HG03175 (cell line): ENCODE results near the gene TGFBR3.
"Not testable (repeated sequence)": the region's sequence is repeated elsewhere in the genome, so short reads cannot be mapped to it uniquely, and the experiment has no call there.

ENCODE experiments used
- ATAC-seq: cut with Tn5 transposase; IDR thresholded peaks from one replicate; pipeline ENCODE4 v1.9.1; 2021; ENCODE audit warnings: mild to moderate bottlenecking, moderate library complexity; ENCODE audit not compliant: unreplicated experiment

The TGFBR3 gene

GRCh38 chr1:91851130-91852010 lies 34.6 kb downstream of the TGFBR3 start:
- no peak for ATAC-seq

- ATAC-seq = no peak
These were observed 35.2 kb downstream of the TGFBR3 start for GRCh38 chr1:91850708-91851107.

- no peak for ATAC-seq
These were observed 38.1 kb downstream of the TGFBR3 start for GRCh38 chr1:91847851-91848250.

GRCh38 chr1:91846639-91847013 lies 39.3 kb downstream of the TGFBR3 start:
- ATAC-seq = no peak

GRCh38 chr1:91846007-91846638 lies 39.8 kb downstream of the TGFBR3 start:
- ATAC-seq = no peak

GRCh38 chr1:91844862-91845528 lies 41.0 kb downstream of the TGFBR3 start:
- no peak for ATAC-seq

- ATAC-seq = no peak
These were observed 42.1 kb downstream of the TGFBR3 start for GRCh38 chr1:91843843-91844242.

GRCh38 chr1:91842563-91842962 lies 43.4 kb downstream of the TGFBR3 start:
- ATAC-seq = no peak

GRCh38 chr1:91842056-91842455 lies 43.9 kb downstream of the TGFBR3 start:
- ATAC-seq = no peak

GRCh38 chr1:91840276-91840675 lies 45.7 kb downstream of the TGFBR3 start:
- ATAC-seq = not testable (repeated sequence)

GRCh38 chr1:91836331-91837040 lies 49.5 kb downstream of the TGFBR3 start:
- ATAC-seq = no peak

- no peak for ATAC-seq
These were observed 50.8 kb downstream of the TGFBR3 start for GRCh38 chr1:91835087-91835521.

GRCh38 chr1:91834549-91834948 lies 51.4 kb downstream of the TGFBR3 start:
- ATAC-seq = not testable (repeated sequence)

- no peak for ATAC-seq
These were observed 52.0 kb downstream of the TGFBR3 start for GRCh38 chr1:91833946-91834345.

- no peak for ATAC-seq
These were observed 54.6 kb downstream of the TGFBR3 start for GRCh38 chr1:91831132-91831930.

- ATAC-seq = no peak
These were observed 55.5 kb downstream of the TGFBR3 start for GRCh38 chr1:91830242-91831131.

GRCh38 chr1:91829293-91830153 lies 56.4 kb downstream of the TGFBR3 start:
- ATAC-seq = no peak

GRCh38 chr1:91828583-91829281 lies 57.2 kb downstream of the TGFBR3 start:
- no peak for ATAC-seq
